GM18873 (cell line): ENCODE results near the gene DNAI7.

Source experiments
- ATAC-seq: cut with Tn5 transposase; IDR thresholded peaks from one replicate; pipeline ENCODE4 v1.9.1; 2021; ENCODE audit warnings: mild to moderate bottlenecking, moderate library complexity, moderate number of reproducible peaks; ENCODE audit not compliant: unreplicated experiment, low FRiP score

DNAI7 gene

DNA sequence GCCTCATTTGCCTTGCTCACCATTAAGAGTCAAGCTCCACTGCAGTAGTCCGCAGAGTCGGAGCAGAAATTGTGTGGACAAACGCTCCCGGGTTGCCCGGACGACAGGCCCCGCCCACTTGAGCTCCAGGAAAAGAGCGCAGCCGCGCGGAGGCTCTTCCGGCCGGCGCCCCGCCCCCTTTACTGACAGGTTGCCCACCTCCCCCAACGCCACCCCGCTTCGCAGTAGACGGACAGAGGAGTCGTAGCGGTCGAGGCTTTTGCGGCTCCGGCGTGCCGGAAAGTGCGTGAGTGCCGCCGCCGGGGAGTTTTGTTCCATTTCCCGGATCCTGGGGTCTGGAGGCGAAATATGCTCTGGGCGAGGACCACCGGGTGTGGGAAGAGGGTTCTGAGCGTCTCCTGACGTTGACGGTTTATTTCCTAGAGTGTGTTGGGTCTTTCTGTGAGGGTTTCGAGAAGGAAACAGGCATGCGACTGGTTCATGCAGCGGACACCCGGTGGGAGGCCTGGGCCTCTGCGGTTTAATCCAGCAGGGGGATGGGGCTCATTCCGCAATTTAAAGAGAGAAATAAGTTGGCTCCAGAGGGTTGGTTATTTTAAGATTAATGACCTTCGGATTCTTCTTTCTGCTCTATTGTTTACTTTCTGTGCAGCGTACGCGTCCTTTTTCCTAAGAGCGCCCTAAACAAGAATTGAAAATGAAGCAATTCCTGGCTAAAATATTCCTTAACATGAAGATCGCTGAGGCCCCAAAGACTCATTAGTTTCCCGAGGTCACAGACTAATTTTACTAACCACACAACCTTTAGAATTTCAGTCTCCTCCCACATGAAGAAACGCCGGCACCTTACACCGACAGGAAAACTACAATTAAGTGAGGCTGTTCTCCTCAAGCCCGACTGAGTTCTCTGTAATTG lies at the start of gene DNAI7, which contains the start of gene ETFRF1:
DNAI7 (minus strand) TSS at position 105 of the 916 bp plus-strand sequence; CDS start at position 23, 82 bp downstream.
ETFRF1 (plus strand) TSS at position 182 of the 916 bp plus-strand sequence. CDS start 8,720 bp downstream, outside the sequence.
- peak; percentile 81 for ATAC-seq

DNA sequence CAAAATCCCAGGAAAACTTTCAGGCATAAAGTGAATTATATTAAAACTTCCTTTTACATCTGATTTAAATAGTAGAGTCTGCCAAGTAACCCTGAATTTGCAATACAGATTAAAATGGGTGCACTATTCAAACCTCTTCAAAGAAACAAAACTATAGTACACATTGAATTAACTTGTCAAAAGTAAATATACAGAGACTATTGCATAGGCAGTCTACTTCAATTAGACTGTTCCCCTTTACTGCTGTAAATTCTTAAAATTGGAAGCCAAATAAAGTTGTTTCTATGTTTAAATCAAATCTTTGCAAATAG lies 48.7 kb upstream of the DNAI7 start:
- no peak for ATAC-seq

DNA sequence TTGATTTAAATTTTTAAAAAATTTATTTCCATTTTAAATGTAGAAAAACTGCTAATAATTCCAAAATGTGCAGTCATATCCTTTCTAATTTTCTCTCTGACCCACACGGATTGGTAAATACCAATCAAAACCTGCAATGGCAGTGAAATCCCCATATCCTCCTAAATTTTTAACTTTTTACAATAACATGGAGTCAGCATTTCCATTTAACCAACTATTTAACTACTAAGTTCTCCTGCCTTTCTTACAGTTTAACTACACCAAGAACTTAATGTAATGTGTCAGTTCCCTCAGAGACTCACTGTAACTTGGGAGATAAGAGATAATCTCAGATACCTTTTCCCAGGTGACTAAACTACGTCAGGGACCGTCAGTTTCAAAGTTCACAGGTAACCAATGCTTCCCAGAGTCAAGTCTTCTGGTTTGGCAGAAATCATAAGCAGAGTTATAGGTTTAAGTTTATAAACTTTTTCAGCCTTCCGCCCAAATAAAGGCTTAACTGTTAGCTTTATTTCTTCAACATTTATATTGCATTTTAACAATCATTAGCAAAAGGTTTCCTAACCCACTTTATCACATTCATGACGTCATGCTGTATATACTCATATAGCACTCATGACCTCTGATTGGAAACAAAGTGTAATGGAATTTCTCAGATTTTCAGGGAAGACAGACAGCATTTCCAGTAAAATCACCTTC lies 48.2 kb upstream of the DNAI7 start:
- no peak for ATAC-seq

- no peak for ATAC-seq
These were observed 46.4 kb upstream of the DNAI7 start for GRCh38 chr12:25241167-25242020.

DNA sequence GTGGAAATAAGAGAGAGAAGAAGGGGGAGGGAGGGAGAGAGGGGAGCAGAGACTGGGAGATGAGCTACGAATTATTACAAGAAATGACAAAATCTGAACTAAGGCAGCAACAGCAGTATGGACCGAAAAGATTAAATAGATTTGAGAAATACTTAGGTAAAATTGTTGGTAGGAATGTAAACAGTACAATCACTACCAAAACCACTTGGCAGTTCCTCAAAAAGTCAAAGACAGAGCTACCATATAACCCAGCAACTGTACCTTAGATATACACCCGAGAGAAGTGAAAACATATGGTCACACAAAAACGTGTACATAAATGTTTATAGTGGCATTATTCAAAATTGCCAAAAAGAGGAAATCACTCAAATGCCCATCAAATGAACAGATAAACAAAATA lies 41.7 kb upstream of the DNAI7 start:
- ATAC-seq, result no peak

DNA sequence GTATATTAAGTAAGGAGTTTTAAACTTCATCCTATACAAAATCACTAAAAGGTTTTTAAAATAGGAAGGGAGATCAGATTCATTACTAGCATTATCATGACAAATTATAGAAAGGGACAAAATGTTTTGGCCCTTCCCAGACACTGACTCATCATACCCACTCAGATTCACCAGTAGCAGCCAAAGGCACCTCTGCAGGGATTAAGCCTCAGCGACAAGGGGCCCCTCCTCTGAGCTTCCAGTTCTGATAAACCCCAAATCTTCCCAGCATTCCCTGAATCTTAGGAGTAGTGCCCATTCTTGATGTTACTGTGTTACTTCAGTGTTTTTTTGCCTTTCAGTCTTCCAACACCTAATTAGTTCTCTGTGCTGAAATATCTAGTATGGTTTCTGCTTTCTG lies 41.2 kb upstream of the DNAI7 start:
- no peak for ATAC-seq

GRCh38 chr12:25213338-25213737 lies 18.4 kb upstream of the DNAI7 start:
- ATAC-seq, result no peak

DNA sequence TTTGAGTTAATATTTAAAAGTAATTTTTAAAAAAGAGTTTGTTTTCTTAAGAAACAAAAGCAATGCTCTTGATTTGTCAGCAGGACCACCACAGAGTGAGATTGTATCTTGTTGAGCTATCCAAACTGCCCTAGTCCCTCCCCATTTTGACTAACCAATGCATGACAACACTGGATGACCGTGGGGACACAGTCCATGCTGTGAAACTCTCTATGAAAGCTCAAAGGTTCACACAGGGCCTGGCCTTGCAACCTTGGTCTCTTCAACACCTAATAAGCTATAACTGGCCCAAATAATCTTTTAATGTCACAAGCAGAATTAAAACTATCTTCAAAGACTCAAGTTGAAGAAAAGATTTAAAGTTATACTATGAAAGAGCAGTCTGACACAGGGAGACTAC lies 13.6 kb upstream of the DNAI7 start:
- ATAC-seq, result no peak

- no peak for ATAC-seq
These were observed 12.9 kb upstream of the DNAI7 start for GRCh38 chr12:25207846-25208245.

GRCh38 chr12:25207411-25207810 lies 12.5 kb upstream of the DNAI7 start:
- no peak for ATAC-seq

- no peak for ATAC-seq
These were observed 7.2 kb upstream of the DNAI7 start for GRCh38 chr12:25202137-25202536.

- ATAC-seq, result no peak
These were observed 5.7 kb upstream of the DNAI7 start for GRCh38 chr12:25200703-25201102.

- ATAC-seq, result no peak
These were observed 2.6 kb upstream of the DNAI7 start for GRCh38 chr12:25197608-25198007.

DNA sequence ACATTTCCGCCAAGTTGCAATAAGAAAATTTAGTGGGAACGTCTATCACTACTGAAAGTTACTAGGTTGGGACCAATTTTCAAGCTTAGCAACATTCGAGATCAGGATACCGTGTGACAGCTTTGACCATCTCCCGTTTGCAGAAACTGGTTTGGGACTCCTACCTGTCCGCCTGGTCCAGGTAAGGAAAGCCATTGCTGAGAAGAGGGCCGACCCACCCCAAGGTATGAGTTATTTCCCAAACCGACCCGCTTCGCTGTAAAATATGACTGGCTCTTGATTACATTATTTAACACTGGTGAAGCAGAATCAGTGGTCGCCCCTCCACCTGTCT lies 271 bp downstream of the DNAI7 start:
- ATAC-seq, result no peak

DNA sequence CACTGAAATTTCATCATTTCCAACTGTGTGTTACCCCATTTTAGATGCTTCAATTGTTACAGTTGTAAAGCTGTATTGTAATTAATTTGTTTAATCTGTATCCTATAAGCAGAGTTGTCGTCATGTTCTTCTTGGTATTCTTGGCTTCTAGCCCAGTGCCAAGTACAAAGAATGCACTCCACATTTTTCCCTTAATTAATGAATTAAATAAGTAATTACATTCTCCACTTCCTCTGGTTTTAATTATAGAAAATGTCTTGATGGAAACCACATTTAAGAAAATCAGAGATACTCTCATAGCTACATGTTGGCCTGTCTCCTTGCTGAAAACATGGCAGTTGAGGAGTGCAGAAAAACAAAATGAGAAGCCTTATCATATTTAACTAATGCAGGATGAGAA lies 746 bp downstream of the DNAI7 start:
- ATAC-seq, result no peak

GRCh38 chr12:25190793-25191192 lies 4.2 kb downstream of the DNAI7 start:
- ATAC-seq, result no peak

DNA sequence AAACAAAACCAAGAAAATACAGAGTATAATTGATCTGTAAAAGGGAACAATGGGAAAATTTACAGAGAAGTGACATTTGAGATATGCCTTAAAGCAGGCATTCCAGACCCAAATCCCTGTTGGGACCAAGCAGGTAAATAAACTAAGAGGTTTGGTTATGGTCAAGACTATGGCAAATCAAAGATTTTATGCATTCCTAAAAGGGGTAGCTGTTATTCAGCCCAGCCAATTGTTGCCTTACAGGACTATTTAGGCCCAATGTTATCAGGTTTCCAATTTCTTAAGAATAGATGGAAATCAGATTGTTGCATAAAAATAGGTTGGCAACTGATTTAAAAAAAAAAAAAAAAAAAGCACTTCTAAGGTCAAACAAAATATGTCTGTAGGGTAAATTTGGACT lies 5.3 kb downstream of the DNAI7 start:
- ATAC-seq, result no peak

DNA sequence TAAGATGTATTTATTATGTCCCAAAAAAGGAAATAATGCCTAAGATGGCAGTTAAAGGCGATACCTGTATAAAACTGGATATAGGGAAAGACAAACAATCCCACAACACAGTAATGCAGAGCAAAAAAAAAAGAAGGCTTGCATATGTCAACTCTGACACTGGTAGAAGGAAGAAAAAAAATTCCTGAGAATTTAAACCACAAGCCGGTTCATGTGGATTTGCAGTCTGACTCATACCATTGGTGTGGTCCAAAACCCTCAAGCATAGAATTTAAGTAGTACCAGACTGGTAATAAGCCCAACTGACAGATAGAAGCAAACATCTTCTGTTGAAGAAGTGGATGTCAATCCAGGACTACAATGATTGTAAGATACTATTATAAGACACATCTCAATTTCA lies 7.2 kb downstream of the DNAI7 start:
- ATAC-seq, result no peak

DNA sequence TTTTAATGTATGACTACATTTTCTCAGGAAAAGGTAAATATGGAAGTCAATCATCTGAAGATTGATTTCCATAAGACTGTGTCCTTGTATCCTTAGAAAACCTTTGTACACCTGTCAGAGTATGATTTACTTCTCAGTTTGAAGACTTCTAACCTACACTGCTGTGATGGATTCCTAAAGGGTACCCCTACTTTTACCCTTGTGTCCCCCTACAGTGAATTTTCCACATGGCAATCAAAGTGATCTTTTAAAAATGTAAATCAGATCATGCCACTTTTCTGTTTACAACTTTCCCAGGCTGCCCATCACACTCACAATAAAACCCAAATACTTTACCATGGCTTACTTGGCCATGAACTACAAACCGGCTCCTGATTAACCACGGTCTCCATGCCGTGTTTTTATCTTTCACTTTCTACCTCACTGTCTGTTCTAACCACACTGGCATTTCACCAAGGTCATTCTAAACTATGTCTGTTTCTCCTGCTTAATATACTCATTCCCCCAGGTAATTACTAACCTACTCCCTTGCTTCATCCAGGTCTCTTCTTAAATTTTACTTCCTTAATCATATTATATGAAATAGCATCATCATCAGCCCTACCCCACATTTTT lies 8.1 kb downstream of the DNAI7 start:
- peak; percentile 77 for ATAC-seq

DNA sequence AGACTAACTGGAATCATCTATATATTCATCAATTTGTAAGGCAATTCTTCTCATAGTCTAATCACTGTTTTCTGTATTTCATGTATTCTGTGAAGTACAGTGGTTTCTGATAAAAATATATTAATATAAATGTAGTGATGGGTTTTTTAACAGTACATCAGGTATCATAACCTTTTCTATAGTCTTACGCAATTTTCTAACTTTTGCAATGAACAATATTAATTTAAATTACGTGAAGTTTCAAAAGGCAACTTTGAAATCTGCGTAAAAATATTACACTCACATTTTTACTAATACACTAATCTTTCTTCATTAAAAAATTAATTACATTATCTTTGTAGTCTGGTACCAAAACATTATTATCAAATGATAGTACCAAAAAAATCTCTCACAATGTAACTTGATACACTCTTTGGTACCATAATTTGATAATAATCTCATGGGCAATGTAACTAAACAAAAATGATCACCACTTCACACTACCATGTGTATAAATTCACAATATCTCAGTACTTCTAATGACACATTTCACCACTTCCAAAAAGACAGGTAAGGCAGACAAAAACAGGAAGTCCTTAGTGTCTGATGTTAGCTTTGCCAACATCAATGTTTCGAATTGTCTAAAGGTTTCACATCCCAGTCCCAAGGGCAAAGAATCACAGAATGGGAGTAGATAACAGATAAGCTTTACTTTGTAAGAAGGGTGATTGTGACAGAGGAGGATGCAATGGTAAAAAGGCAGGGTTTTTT lies 8.7 kb downstream of the DNAI7 start:
- ATAC-seq, result no peak
